HepG2 (cell line): Measurements from ENCODE around the gene OCLN. TPM values are rescaled to one million over a fixed set of nuclear protein-coding genes. Genes with fewer than 3 reads are reported as not detected.

Source experiments
- ATF7-NPFF ChIP-seq: sonication (generic); formaldehyde crosslinking; IDR thresholded peaks from 2 replicates; pipeline ENCODE4 v1.8.1; 2023; ENCODE audit warnings: mild to moderate bottlenecking, low read depth, missing genetic modification reagents, moderate library complexity
- BHLHE40 ChIP-seq: IDR thresholded peaks from 2 replicates; pipeline ENCODE4 v1.6.1; 2011; ENCODE audit warnings: low read length, improper control_type of control experiment
- CREB1 ChIP-seq, 2 experiments: fragments of 450-650 bp in 1 of 2; IDR thresholded peaks; 2 replicates each; pipeline ENCODE4 v1.6.1; 2016 to 2017; ENCODE audit warnings: control low read depth in 1 of 2, mild to moderate bottlenecking in 1 of 2, missing compliant biosample characterization in 1 of 2, missing genetic modification characterization in 1 of 2
- E2F1 ChIP-seq: sonication (generic); formaldehyde crosslinking; IDR thresholded peaks from 2 replicates; pipeline ENCODE4 v1.5.0; 2020; ENCODE audit warnings: missing genetic modification reagents
- ETV5 ChIP-seq: IDR thresholded peaks from 2 replicates; pipeline ENCODE4 v1.6.1; 2018; ENCODE audit warnings: missing biosample characterization, missing genetic modification reagents, inconsistent platforms, borderline replicate concordance
- HNF4G ChIP-seq, 2 experiments: sonication (generic) in 1 of 2; formaldehyde crosslinking in 1 of 2; IDR thresholded peaks; 2 replicates each; pipeline versions ENCODE4 v1.4.0 to v1.6.1; 2011 to 2020; ENCODE audit warnings: borderline replicate concordance in 2 of 2, low read depth in 2 of 2, mild to moderate bottlenecking in 2 of 2, low read length in 1 of 2, missing genetic modification reagents in 1 of 2, moderate library complexity in 1 of 2
- KMT2A ChIP-seq: sonication (generic); formaldehyde crosslinking; IDR thresholded peaks from 2 replicates; pipeline ENCODE4 v1.4.0; 2020; ENCODE audit warnings: missing genetic modification reagents
- RNF2 ChIP-seq: fragments of 450-650 bp; conservative IDR thresholded peaks from 2 replicates; pipeline ENCODE4 v1.6.1; 2016; ENCODE audit warnings: low read depth
- SP140L ChIP-seq: sonication (generic); formaldehyde crosslinking; IDR thresholded peaks from 2 replicates; pipeline ENCODE4 v1.4.0; 2020; ENCODE audit warnings: missing genetic modification reagents, borderline replicate concordance
- TMF1 ChIP-seq: sonication (generic); formaldehyde crosslinking; IDR thresholded peaks from 2 replicates; pipeline ENCODE4 v1.8.1; 2022; ENCODE audit warnings: low read depth, missing genetic modification reagents
- ZBTB33 ChIP-seq: sonication (generic); formaldehyde crosslinking; IDR thresholded peaks from 2 replicates; pipeline ENCODE4 v1.4.0; 2020; ENCODE audit warnings: missing genetic modification reagents
- ZNF558 ChIP-seq: sonication (generic); formaldehyde crosslinking; IDR thresholded peaks from 2 replicates; pipeline ENCODE4 v1.9.0; 2022; ENCODE audit warnings: mild to moderate bottlenecking, missing genetic modification reagents, borderline replicate concordance
- ZNF609 ChIP-seq: sonication (generic); formaldehyde crosslinking; IDR thresholded peaks from 2 replicates; pipeline ENCODE4 v1.4.0; 2020; ENCODE audit warnings: mild to moderate bottlenecking, missing genetic modification reagents, borderline replicate concordance
- ZNF614 ChIP-seq: IDR thresholded peaks from 2 replicates; pipeline ENCODE4 v1.6.1; 2018; ENCODE audit warnings: missing biosample characterization, missing genetic modification reagents, inconsistent platforms, borderline replicate concordance
- ZNF768 ChIP-seq: sonication (generic); formaldehyde crosslinking; IDR thresholded peaks from 2 replicates; pipeline ENCODE4 v1.4.0; 2020; ENCODE audit warnings: missing genetic modification reagents
- polyA plus RNA-seq, 8 experiments: library from polyadenylated mRNA; depleted of rRNA in 3 of 8; stranded (reverse) in 7 of 8; unstranded in 1 of 8; fragments of >200 nt; fragmentation: Illumina TruSeq in 4 of 8; extraction: Trizol in 4 of 8; gene quantifications; 2 replicates each; pipeline versions ENCODE4 v1.2.1 to v1.2.3, GENCODE V29; 2011 to 2016; ENCODE audit warnings: low read depth in 4 of 8, missing spikeins in 1 of 8, mixed read lengths in 1 of 8; ENCODE audit not compliant: insufficient read depth in 1 of 8
- total RNA-seq, 5 experiments: library from RNA; depleted of rRNA; stranded (reverse); fragments of >200 nt; fragmentation: Illumina TruSeq; extraction: Trizol; gene quantifications; 2 replicates each; pipeline ENCODE4 v1.2.3, GENCODE V29; 2016; ENCODE audit warnings: low read depth in 1 of 5
- TF ChIP-seq, protein P1 (sequence below): sonication (generic); formaldehyde crosslinking; IDR thresholded peaks from 2 replicates; pipeline ENCODE4 v1.4.0; 2020; ENCODE audit warnings: missing genetic modification reagents

OCLN gene
- total and polyA plus RNA-seq, 2 of the 13 experiments (the other 11 are each of a cell fraction or from before 2014, with no cell fraction given) = 24.1 to 34.8 TPM

DNA sequence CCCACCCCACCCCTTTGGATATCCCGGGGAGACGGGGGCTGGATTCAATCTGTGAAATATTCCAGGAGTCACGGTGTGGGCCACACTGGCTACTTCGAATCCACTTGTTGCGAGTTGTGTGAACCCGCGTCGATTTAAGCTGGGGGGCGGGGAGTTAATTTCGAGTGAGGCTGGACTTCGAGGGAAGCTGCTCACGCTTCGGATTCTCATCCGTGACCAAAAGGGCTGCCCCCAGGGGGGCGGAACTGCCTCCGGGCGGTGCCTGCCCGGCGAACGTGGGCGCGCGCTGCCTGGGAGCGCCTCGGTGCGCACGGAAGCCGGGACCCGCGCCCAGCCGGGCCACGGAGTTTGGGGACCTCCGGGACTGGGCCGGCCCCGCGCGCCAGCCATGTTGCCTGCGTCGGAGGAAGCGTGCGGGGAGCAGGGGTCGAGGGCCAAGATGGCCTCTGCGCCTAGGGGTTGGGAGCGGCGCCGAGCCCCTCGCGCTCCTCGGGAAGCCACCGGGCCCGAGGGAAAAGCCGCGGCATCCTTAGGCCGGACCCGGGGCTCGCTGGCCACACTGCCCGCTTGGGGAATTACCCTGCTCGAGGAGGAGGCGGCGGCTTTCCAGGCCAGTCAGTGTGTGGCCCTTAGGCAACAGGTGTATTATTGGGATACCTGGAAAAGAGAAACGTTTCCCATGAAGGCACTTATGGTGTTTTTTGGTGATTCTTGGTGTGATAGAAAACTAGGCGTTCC is 975 bp downstream of the OCLN start (continued):
- TF ChIP-seq E2F1 (CRISPR knock-in tag) (peak; percentile 53; the same call in 1 of the 2 replicates), SP140L (no peak), ZNF609 (CRISPR knock-in tag) (no peak), HNF4G (IDR thresholded peaks at IDR 0.05; ENCODE audit: borderline replicate concordance, low read depth, low read length) (no peak), HNF4G (CRISPR knock-in tag; IDR thresholded peaks at IDR 0.05; ENCODE audit: borderline replicate concordance, low read depth) (peak; percentile 41; the same call in 1 of the 2 replicates), ZBTB33 (CRISPR knock-in tag) (no peak), CREB1 (IDR thresholded peaks at IDR 0.05) (no peak), CREB1 (CRISPR knock-in tag; IDR thresholded peaks at IDR 0.05) (no peak), BHLHE40 (0 out of 2 replicates have a peak, but pooled peaks have one; percentile 9), TMF1 (CRISPR knock-in tag) (peak; percentile 54; the same call in 1 of the 2 replicates), ZNF558 (CRISPR knock-in tag) (no peak; the same call in 1 of the 2 replicates), ETV5 (no peak), ATF7-NPFF (peak; percentile 75; the same call in 1 of the 2 replicates), RNF2 (no peak), KMT2A (CRISPR knock-in tag) (peak; percentile 81), ZNF614 (CRISPR knock-in tag) (no peak), ZNF768 (CRISPR knock-in tag) (peak; percentile 32; the same call in 1 of the 2 replicates)
- TF ChIP-seq, protein P1, sequence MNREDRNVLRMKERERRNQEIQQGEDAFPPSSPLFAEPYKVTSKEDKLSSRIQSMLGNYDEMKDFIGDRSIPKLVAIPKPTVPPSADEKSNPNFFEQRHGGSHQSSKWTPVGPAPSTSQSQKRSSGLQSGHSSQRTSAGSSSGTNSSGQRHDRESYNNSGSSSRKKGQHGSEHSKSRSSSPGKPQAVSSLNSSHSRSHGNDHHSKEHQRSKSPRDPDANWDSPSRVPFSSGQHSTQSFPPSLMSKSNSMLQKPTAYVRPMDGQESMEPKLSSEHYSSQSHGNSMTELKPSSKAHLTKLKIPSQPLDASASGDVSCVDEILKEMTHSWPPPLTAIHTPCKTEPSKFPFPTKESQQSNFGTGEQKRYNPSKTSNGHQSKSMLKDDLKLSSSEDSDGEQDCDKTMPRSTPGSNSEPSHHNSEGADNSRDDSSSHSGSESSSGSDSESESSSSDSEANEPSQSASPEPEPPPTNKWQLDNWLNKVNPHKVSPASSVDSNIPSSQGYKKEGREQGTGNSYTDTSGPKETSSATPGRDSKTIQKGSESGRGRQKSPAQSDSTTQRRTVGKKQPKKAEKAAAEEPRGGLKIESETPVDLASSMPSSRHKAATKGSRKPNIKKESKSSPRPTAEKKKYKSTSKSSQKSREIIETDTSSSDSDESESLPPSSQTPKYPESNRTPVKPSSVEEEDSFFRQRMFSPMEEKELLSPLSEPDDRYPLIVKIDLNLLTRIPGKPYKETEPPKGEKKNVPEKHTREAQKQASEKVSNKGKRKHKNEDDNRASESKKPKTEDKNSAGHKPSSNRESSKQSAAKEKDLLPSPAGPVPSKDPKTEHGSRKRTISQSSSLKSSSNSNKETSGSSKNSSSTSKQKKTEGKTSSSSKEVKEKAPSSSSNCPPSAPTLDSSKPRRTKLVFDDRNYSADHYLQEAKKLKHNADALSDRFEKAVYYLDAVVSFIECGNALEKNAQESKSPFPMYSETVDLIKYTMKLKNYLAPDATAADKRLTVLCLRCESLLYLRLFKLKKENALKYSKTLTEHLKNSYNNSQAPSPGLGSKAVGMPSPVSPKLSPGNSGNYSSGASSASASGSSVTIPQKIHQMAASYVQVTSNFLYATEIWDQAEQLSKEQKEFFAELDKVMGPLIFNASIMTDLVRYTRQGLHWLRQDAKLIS = no peak
